GM19452 (cell line): ENCODE results near the gene FAM236C.
A peak's percentile ranks its signal among the peaks of the same experiment; 100 is the strongest.
"Not testable (repeated sequence)": the region's sequence is repeated elsewhere in the genome, so short reads cannot be mapped to it uniquely, and the experiment has no call there.

ENCODE experiments used
- ATAC-seq: cut with Tn5 transposase; IDR thresholded peaks from one replicate; pipeline ENCODE4 v1.9.1; 2021; ENCODE audit not compliant: unreplicated experiment

Gene FAM236C

DNA sequence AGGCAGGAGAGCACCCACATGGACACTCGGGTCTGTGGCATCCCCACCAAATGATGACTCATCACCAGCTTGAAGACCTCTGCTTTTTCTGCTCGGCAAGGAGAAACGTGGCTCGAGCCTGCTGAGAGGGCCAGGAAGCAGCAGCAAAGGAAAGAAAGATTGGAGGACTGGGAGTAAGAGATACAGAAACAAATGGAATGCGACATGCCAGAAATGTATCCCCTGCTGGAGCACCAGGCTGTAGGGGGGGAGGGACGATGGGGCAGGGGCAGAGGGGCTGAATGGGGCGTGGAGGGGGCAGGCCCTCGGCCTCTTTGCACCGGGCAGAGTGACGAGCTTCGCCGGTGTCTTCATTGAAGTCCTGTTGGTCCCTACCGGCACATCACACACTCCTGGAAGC lies at the start of gene FAM236C:
Gene FAM236C (plus strand): TSS at position 301 of the 400 bp plus-strand sequence. CDS start 100 bp downstream, outside the sequence.
- ATAC-seq, result not testable (repeated sequence)

DNA sequence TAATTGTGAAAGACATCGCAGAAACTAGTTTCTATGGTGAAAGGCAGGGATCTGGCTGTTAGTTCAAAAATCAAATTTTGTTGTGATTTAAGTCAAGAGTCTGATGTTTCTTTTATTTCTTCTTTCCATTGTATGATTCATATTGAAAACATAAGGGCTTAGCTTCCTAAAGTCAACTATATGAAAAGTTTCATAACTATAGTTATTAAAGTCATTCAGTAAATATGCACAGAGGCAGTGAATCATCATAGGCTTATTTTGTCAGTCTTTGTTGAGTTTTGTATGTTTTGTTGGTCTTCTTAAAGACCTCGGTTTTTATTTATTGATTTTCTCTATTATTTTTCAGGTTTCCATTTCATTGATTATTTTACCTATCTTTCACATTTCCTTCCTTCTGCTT lies 29.5 kb upstream of the FAM236C start:
- ATAC-seq, result not testable (repeated sequence)

- not testable (repeated sequence) for ATAC-seq
Measured at GRCh38 chrX:72889740-72890139, 22.7 kb upstream of the FAM236C start.

GRCh38 chrX:72916096-72916495 lies 3.7 kb downstream of the FAM236C start:
- ATAC-seq, result not testable (repeated sequence)

GRCh38 chrX:72932283-72932682 lies 19.9 kb downstream of the FAM236C start:
- not testable (repeated sequence) for ATAC-seq

DNA sequence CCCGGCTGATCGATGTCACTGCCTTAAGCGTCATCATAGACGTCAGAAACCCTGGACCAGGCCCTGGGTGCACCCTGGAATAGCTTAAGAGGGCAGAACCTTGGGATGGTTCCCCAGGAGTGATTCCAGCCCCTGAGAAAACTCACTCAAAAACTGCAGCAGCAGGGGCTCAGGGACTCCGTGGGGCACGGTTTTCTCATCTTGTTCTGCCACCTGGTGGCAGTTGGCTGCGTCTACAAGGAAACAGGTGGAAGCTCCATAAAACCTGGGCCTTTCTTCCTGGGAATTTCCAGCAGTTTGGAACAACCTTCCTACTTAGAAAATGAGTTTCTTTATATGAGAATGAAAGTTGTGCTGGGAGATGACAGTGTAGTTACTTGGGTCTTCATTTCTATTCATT lies 24.0 kb downstream of the FAM236C start:
- ATAC-seq, result not testable (repeated sequence)

GRCh38 chrX:72936882-72937455 lies 24.6 kb downstream of the FAM236C start:
- not testable (repeated sequence) for ATAC-seq

DNA sequence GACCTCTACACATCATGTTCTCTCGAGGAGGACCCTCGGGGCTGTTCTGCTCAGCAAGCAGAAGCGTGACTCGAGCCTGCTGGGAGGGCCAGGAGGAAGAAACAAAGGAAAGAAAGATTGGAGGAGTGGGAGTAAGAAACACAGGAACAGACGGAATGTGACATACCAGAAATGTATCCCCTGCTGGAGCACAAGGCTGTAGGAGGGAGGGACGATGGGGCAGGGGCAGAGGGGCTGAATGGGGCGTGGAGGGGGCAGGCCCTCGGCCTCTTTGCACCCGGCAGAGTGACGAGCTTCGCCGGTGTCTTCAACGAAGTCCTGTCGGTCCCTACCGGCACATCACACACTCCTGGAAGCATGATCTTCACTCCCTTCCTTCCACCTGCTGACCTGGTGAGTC lies 25.5 kb downstream of the FAM236C start, which contains the start of gene FAM236A:
Gene FAM236A (plus strand): TSS at position 301 of the 400 bp plus-strand sequence. CDS start 57 bp downstream, at position 358.
- ATAC-seq, result not testable (repeated sequence)

DNA sequence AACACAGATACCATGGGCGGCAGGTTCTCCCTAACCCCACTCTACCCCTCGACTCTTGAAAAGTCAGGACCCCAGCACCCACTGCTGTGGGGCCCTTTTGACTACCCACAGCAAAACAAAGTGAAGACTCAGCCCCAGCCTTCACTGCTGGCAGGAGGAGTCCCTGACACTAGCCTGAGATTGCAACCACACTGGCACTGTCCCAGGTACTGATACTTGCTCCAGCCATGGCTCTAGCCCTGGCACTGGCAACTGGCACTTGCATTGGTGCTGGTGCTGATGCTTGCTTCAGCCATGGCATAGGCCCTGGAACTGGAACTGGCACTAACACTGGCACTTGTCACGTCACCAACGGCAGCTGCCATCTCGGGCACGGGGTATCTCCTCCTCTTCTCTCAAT lies 29.9 kb downstream of the FAM236C start:
- not testable (repeated sequence) for ATAC-seq

- peak; percentile 78 for ATAC-seq
Measured at GRCh38 chrX:72943035-72943818, 30.8 kb downstream of the FAM236C start.

DNA sequence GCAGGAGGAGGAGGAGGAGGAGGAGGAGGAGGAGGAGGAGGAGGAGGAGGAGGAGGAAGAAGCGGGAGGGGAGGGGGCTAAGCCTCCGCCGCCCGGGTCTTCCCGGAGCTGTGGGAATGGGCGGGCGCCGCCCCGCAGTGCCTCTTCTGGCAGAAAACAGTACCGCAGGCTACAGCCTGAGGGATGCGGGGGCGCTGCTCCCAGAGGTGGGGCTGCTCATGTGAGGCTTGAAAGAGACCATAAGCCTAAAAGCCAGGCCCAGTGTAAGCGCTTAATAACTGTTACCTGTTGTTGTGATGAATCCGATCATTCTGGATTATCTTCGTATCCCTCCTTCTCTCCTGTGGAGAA lies 31.4 kb downstream of the FAM236C start, which contains the start of gene DMRTC1:
Gene DMRTC1 (minus strand): TSS at position 19 of the 351 bp plus-strand sequence. CDS start 68,143 bp downstream, outside the sequence.
- peak; percentile 77 for ATAC-seq

DNA sequence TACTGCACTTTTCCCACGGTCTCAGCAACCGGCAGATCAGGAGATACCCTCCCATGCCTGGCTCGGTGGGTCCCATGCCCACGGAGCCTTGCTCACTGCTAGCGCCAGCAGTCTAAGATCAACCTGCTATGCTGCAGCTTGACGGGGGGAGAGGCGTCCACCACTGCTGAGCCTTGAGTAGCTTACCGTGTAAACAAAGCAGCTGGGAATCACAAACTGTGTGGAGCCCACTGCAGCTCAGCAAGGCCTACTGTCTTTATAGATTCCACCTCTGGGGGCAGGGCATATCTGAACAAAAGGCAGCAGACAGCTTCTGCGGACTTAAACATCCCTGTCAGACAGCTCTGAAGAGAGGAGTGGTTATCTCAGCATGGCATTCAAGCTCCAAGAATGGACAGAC lies 47.6 kb downstream of the FAM236C start:
- not testable (repeated sequence) for ATAC-seq
